Endothelial cell of umbilical vein (primary cell): ENCODE measurements around the gene TTL. TPM values are rescaled to one million over a fixed set of nuclear protein-coding genes. Genes with fewer than 3 reads are reported as not detected.
"Not testable (repeated sequence)": the region's sequence is repeated elsewhere in the genome, so short reads cannot be mapped to it uniquely, and the experiment has no call there.

Experiments used
- BruUV-seq: library from RNA; stranded (reverse); fragments of 400-500 nt; replicated peaks from 2 replicates; lab custom pipeline; 2021; lab: Mats Ljungman, UMichigan
- CTCF ChIA-PET: fragments of 300-600, 350-600 bp; sonication (Branson Sonifier 250); formaldehyde crosslinking; loops from one replicate; lab custom pipeline; 2021; ENCODE audit warnings: antibody characterized with exemption, inconsistent platforms; lab: Charles Lee
- POLR2A ChIA-PET: fragments of 300-600, 350-600 bp; sonication (Branson Sonifier 250); formaldehyde crosslinking; loops from one replicate; lab custom pipeline; 2021; ENCODE audit warnings: antibody characterized with exemption, inconsistent platforms; lab: Charles Lee
- DNase-seq: peaks from one replicate; pipeline ENCODE4 v3.0.0-alpha.2; 2011; ENCODE audit warnings: low read depth, low spot score
- FAIRE-seq: peaks from 2 replicates; lab custom pipeline; 2011; peaks lifted over from hg19 to GRCh38; lab: Jason Lieb, UNC
- H2AFZ ChIP-seq: 2 replicates; pipeline ENCODE4 v1.6.0; 2012; ENCODE audit warnings: low read depth, low read length, control low read depth, inconsistent platforms
- H3K27ac ChIP-seq: 2 replicates; pipeline ENCODE4 v1.5.1; 2011; ENCODE audit warnings: low read depth, mild to moderate bottlenecking, control low read depth, low read length, moderate library complexity; ENCODE audit not compliant: insufficient read depth
- H3K27me3 ChIP-seq, 2 experiments: 2 replicates each; pipeline versions ENCODE4 v1.6.0 to v1.6.1; 2011; ENCODE audit warnings: low read length in 2 of 2, mixed read lengths in 1 of 2; ENCODE audit not compliant: control insufficient read depth in 2 of 2, insufficient read depth in 2 of 2
- H3K36me3 ChIP-seq, 2 experiments: 2 replicates in 1 of 2; 3 replicates in 1 of 2; pipeline ENCODE4 v1.5.1; 2011; ENCODE audit warnings: low read length in 2 of 2, mild to moderate bottlenecking in 1 of 2, moderate library complexity in 1 of 2; ENCODE audit not compliant: control insufficient read depth in 2 of 2, insufficient read depth in 2 of 2; ENCODE audit errors: extremely low read depth in 1 of 2
- H3K4me1 ChIP-seq: 3 replicates; pipeline ENCODE4 v1.5.1; 2011; ENCODE audit warnings: mild to moderate bottlenecking, low read length; ENCODE audit not compliant: control insufficient read depth, insufficient read depth; ENCODE audit errors: extremely low read depth
- H3K4me2 ChIP-seq: 2 replicates; pipeline ENCODE4 v1.6.1; 2011; ENCODE audit warnings: low read length, control low read depth, mixed read lengths; ENCODE audit not compliant: insufficient read depth
- H3K4me3 ChIP-seq, 3 experiments: fragments of 200-600 bp in 1 of 3; sonication (generic), shearing (Covaris generic) in 1 of 3; replicated peaks in 1 of 3; 2 replicates each; pipeline ENCODE4 v1.5.1; 2011 to 2016; ENCODE audit warnings: control low read depth in 3 of 3, low read length in 3 of 3, mild to moderate bottlenecking in 2 of 3, inconsistent platforms in 1 of 3, low read depth in 1 of 3, moderate library complexity in 1 of 3; ENCODE audit not compliant: insufficient read depth in 1 of 3
- H3K79me2 ChIP-seq: 2 replicates; pipeline ENCODE4 v1.6.0; 2012; ENCODE audit warnings: low read length, inconsistent platforms; ENCODE audit not compliant: control insufficient read depth, insufficient read depth
- H3K9ac ChIP-seq: replicated peaks from 2 replicates; pipeline ENCODE3; 2011; ENCODE audit warnings: low read length, control low read depth; ENCODE audit not compliant: insufficient read depth; ENCODE audit errors: extremely low read depth
- H3K9me1 ChIP-seq: replicated peaks from 3 replicates; pipeline ENCODE4 v1.6.0; 2011; ENCODE audit warnings: mild to moderate bottlenecking, low read length; ENCODE audit not compliant: control insufficient read depth, insufficient read depth; ENCODE audit errors: extremely low read depth
- H3K9me3 ChIP-seq: replicated peaks from 2 replicates; pipeline ENCODE4 v1.5.1; 2012; ENCODE audit warnings: low read length, inconsistent platforms; ENCODE audit not compliant: control insufficient read depth, insufficient read depth
- H4K20me1 ChIP-seq: replicated peaks from 2 replicates; pipeline ENCODE3; 2011; ENCODE audit warnings: mild to moderate bottlenecking, low read length; ENCODE audit not compliant: control insufficient read depth, insufficient read depth; ENCODE audit errors: extremely low read depth
- dilution Hi-C: fragments of 300-500 bp; cut with MboI; formaldehyde crosslinking; loops from one replicate; pipeline ENCODE4 v1.15.0; 2019; ENCODE audit warnings: low sequenced_read_pairs; ENCODE audit not compliant: extremely low pct_ligation_motif_present
- intact Hi-C: fragments of 100-400 bp; cut with micrococcal nuclease; formaldehyde crosslinking; loops from one replicate; pipeline ENCODE4 v1.10.0; 2022
- polyA plus RNA-seq, 4 experiments: library from polyadenylated mRNA; depleted of rRNA in 3 of 4; stranded (reverse) in 3 of 4; unstranded in 1 of 4; fragments of >200 nt; gene quantifications; 2 replicates each; pipeline versions ENCODE4 v1.2.1 to v1.2.3, GENCODE V29; 2011 to 2012; ENCODE audit warnings: missing spikeins in 1 of 4
- total RNA-seq: library from RNA; stranded (reverse); gene quantifications from 2 replicates; pipeline ENCODE4 v1.2.3, GENCODE V29; 2021

TTL gene
- total and polyA plus RNA-seq, 2 donors (not counting 3 experiments of a cell fraction or from before 2014, with no cell fraction given) = 21.9 to 66.8 TPM

- DNase-seq, H2AFZ ChIP-seq, H3K27ac ChIP-seq, H3K27me3 ChIP-seq, dilution Hi-C loops, H3K4me3 ChIP-seq, POLR2A ChIA-PET, H3K36me3 ChIP-seq, BruUV-seq, H3K9me3 ChIP-seq, H4K20me1 ChIP-seq, H3K4me2 ChIP-seq, H3K79me2 ChIP-seq, CTCF ChIA-PET, intact Hi-C loops, H3K4me1 ChIP-seq, H3K9ac ChIP-seq, FAIRE-seq, H3K9me1 ChIP-seq: not testable (repeated sequence)
Measured at GRCh38 chr2:112435716-112436431, 46.1 kb upstream of the TTL start.

- BruUV-seq, CTCF ChIA-PET, H3K4me2 ChIP-seq, H3K79me2 ChIP-seq, H3K9ac ChIP-seq, DNase-seq, H3K9me1 ChIP-seq, H3K27ac ChIP-seq, H3K36me3 ChIP-seq, dilution Hi-C loops, H3K27me3 ChIP-seq, H3K9me3 ChIP-seq, H3K4me1 ChIP-seq, H3K4me3 ChIP-seq, FAIRE-seq, H4K20me1 ChIP-seq, H2AFZ ChIP-seq, POLR2A ChIA-PET, intact Hi-C loops: not testable (repeated sequence)
Measured at GRCh38 chr2:112436993-112437392, 45.0 kb upstream of the TTL start.

- H3K4me3 ChIP-seq, H3K9me3 ChIP-seq, dilution Hi-C loops, intact Hi-C loops, DNase-seq, H3K27ac ChIP-seq, H3K4me2 ChIP-seq, FAIRE-seq, H3K79me2 ChIP-seq, H3K36me3 ChIP-seq, H3K9ac ChIP-seq, CTCF ChIA-PET, POLR2A ChIA-PET, H3K4me1 ChIP-seq, BruUV-seq, H2AFZ ChIP-seq, H4K20me1 ChIP-seq, H3K9me1 ChIP-seq, H3K27me3 ChIP-seq: not testable (repeated sequence)
Measured at GRCh38 chr2:112437405-112437831, 44.5 kb upstream of the TTL start.

GRCh38 chr2:112438603-112439261 lies 43.2 kb upstream of the TTL start:
- H3K27me3 ChIP-seq, dilution Hi-C loops, H3K27ac ChIP-seq, CTCF ChIA-PET, intact Hi-C loops, FAIRE-seq, H3K9me1 ChIP-seq, H3K4me2 ChIP-seq, H2AFZ ChIP-seq, H4K20me1 ChIP-seq, DNase-seq, H3K4me1 ChIP-seq, BruUV-seq, H3K4me3 ChIP-seq, H3K9me3 ChIP-seq, H3K9ac ChIP-seq, H3K36me3 ChIP-seq, POLR2A ChIA-PET, H3K79me2 ChIP-seq: not testable (repeated sequence)
